Psoas muscle (tissue), 8 donors: ENCODE data around the gene CLDN1. TPM values are rescaled to one million over a fixed set of nuclear protein-coding genes. Genes with fewer than 3 reads are reported as not detected.

Source experiments
- ATAC-seq, 4 donors: fragments of 200-7000 bp; cut with Tn5 transposase; one replicate each; pipeline ENCODE4 v1.9.1; 2020; ENCODE audit warnings: moderate library complexity in 3 of 4, mild to moderate bottlenecking in 2 of 4
- DNase-seq, 2 donors: peaks; one replicate each; pipeline ENCODE4 v3.0.0-alpha.2; 2020
- H3K27ac ChIP-seq: fragments of 200-600 bp; one replicate; pipeline ENCODE4 v1.8.0; 2022
- H3K27me3 ChIP-seq, 3 donors: fragments of 200-600 bp in 1 of 3; one replicate each; pipeline versions ENCODE4 v1.6.1 to v1.8.0; 2013 to 2022; ENCODE audit warnings: low read length in 2 of 3, mild to moderate bottlenecking in 2 of 3, moderate library complexity in 1 of 3; ENCODE audit not compliant: insufficient read depth in 3 of 3
- H3K36me3 ChIP-seq, 2 donors: fragments of 200-600 bp in 1 of 2; one replicate each; pipeline versions ENCODE4 v1.6.1 to v1.8.0; 2013 to 2022; ENCODE audit warnings: low read depth in 1 of 2, mild to moderate bottlenecking in 1 of 2, moderate library complexity in 1 of 2; ENCODE audit not compliant: insufficient read depth in 1 of 2
- H3K4me1 ChIP-seq: fragments of 200-600 bp; one replicate; pipeline ENCODE4 v1.8.0; 2022
- H3K4me3 ChIP-seq: fragments of 200-600 bp; one replicate; pipeline ENCODE4 v1.8.0; 2022; ENCODE audit warnings: mild to moderate bottlenecking
- H3K9me3 ChIP-seq: fragments of 200-600 bp; one replicate; pipeline ENCODE4 v1.8.0; 2022
- WGBS, 3 donors: extraction: QIAGEN DNeasy Blood & Tissue Kit; methylation state at CpG; one replicate each; pipeline versions ENCODE4 v1.1.6 to v1.1.7; 2013; 5-methylcytosine and 5-hydroxymethylcytosine counted together
- intact Hi-C, 2 donors: fragments of 100-400 bp; cut with DNase I; formaldehyde crosslinking; loops; one replicate each; pipeline versions ENCODE4 v1.11.0 to v1.14.2; 2022
- polyA plus RNA-seq, 3 donors: library from polyadenylated mRNA; stranded (reverse); fragments of 200-250 nt; gene quantifications; one replicate each; pipeline ENCODE4 v1.2.3, GENCODE V29; 2013
- total RNA-seq, 4 donors: library from RNA; stranded (reverse); fragmentation: NEBNext Ultra II Directional in 2 of 4; extraction: Animal tissue kit (Norgen Biotek cat#: 25700) in 2 of 4; gene quantifications; one replicate each; pipeline versions ENCODE4 v1.2.1 to v1.2.4, GENCODE V29; 2021 to 2023
- TF ChIP-seq, protein P1 (sequence below): fragments of 200-600 bp; IDR thresholded peaks from one replicate; pipeline ENCODE4 v1.8.0; 2022; ENCODE audit warnings: antibody characterized with exemption
- donor health status: healthy with polysubstance abuse.
- donor health status: DM: no; HTN: no; CAD: no; lungs with moderate emphysema.
- donor health status: Bipolar disorder and iron deficiency.
- donor health status: healthy.
- donor health status: DM: yes; HTN: yes; CAD: no.
- donor health status: DM: no; HTN: no; CAD: no.
- donor health status: DM: no; HTN: no; CAD: no.
- donor health status: DM: yes; HTN: yes; CAD: no.

CLDN1 gene
- total and polyA plus RNA-seq, 7 donors = 0.25 to 0.62 (median 0.37) TPM; not detected in 1

GRCh38 chr3:190303884-190304283 is 18.4 kb downstream of the CLDN1 start:
- ATAC-seq = no peak
- DNase-seq = no peak
- WGBS, 3 donors = 93 to 95% (median 93%) methylated on average over 1 of the region's 1 CpG
- intact Hi-C loops = no loop called here
- H3K4me1 ChIP-seq = no peaks in the 10 kb centered on the region
- H3K27ac ChIP-seq = no peak overlapping the region
- H3K4me3 ChIP-seq = no peak overlapping the region
- no peaks in the 10 kb centered on the region for H3K9me3 ChIP-seq
- no peaks in the 10 kb centered on the region for H3K36me3 ChIP-seq
- TF ChIP-seq, protein P1, sequence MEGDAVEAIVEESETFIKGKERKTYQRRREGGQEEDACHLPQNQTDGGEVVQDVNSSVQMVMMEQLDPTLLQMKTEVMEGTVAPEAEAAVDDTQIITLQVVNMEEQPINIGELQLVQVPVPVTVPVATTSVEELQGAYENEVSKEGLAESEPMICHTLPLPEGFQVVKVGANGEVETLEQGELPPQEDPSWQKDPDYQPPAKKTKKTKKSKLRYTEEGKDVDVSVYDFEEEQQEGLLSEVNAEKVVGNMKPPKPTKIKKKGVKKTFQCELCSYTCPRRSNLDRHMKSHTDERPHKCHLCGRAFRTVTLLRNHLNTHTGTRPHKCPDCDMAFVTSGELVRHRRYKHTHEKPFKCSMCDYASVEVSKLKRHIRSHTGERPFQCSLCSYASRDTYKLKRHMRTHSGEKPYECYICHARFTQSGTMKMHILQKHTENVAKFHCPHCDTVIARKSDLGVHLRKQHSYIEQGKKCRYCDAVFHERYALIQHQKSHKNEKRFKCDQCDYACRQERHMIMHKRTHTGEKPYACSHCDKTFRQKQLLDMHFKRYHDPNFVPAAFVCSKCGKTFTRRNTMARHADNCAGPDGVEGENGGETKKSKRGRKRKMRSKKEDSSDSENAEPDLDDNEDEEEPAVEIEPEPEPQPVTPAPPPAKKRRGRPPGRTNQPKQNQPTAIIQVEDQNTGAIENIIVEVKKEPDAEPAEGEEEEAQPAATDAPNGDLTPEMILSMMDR = no peak
- H3K27me3 ChIP-seq = no peaks in the 10 kb centered on the region

GRCh38 chr3:190302212-190302867 is 19.9 kb downstream of the CLDN1 start:
- Histone ChIP-seq H3K4me1 (no peaks in the 10 kb centered on the region), H3K4me3 (no peak overlapping the region), H3K36me3 (no peaks in the 10 kb centered on the region), H3K27me3 (no peaks in the 10 kb centered on the region), H3K9me3 (no peaks in the 10 kb centered on the region), H3K27ac (no peak overlapping the region)
- intact Hi-C loops = no loop called here
- ATAC-seq (no peak), DNase-seq (no peak)
- WGBS, 3 donors = 88 to 95% (median 95%) methylated on average over 3 of the region's 3 CpGs
- TF ChIP-seq, protein P1 = no peak

GRCh38 chr3:190301591-190301990 is 20.7 kb downstream of the CLDN1 start:
- no peaks in the 10 kb centered on the region for H3K27me3 ChIP-seq
- H3K4me3 ChIP-seq = no peak overlapping the region
- TF ChIP-seq, protein P1 = no peak
- 68 to 81% (median 69%) methylated on average over 3 of the region's 3 CpGs for WGBS, 3 donors
- H3K36me3 ChIP-seq = no peaks in the 10 kb centered on the region
- ATAC-seq (no peak), DNase-seq (no peak)
- H3K9me3 ChIP-seq = no peaks in the 10 kb centered on the region
- no peaks in the 10 kb centered on the region for H3K4me1 ChIP-seq
- intact Hi-C loops = no loop called here
- no peak overlapping the region for H3K27ac ChIP-seq

DNA sequence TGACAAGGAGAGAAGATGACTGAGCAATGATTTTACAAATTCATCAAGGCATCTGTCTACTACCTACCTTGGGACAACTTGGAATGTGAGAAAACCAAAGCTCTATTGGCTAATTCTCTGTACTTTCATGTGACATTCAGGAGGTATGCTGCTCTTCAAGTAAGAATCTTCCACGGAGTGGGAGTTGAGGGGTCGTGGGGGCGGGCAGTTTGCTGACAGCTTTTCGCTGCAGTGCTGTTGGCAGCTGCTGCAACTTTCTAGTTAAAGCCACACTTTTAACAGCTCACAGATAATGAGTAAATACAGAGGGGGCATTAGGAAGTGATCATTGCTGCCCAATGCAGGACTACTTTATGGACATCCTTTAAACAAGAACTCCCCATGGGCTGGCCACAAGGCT is 22.3 kb downstream of the CLDN1 start:
- intact Hi-C loops = no loop called here

More for the DNA sequence above, 22.3 kb downstream of the CLDN1 start:
- Histone ChIP-seq H3K36me3 (no peaks in the 10 kb centered on the region), H3K27ac (no peak overlapping the region), H3K4me3 (no peak overlapping the region), H3K9me3 (no peaks in the 10 kb centered on the region), H3K27me3 (no peaks in the 10 kb centered on the region), H3K4me1 (no peaks in the 10 kb centered on the region)
- WGBS, 3 donors = 59 to 67% (median 65%) methylated on average over 4 of the region's 4 CpGs
- TF ChIP-seq, protein P1 = no peak
- no peak for DNase-seq
- no peak for ATAC-seq
